GM12864 (cell line): ENCODE measurements around the gene MYH14.

Source experiments
- DNase-seq: peaks from one replicate; pipeline ENCODE4 v3.0.0-alpha.2; 2011; ENCODE audit warnings: low read depth
- H3K4me3 ChIP-seq: 2 replicates; pipeline ENCODE4 v1.5.1; 2011; ENCODE audit warnings: mild to moderate bottlenecking, low read depth, low read length, control low read depth
- CTCF ChIP-seq: IDR thresholded peaks from 2 replicates; pipeline ENCODE4 v1.5.1; 2011; ENCODE audit warnings: low read depth, mild to moderate bottlenecking, moderate library complexity, low read length, control low read depth, inconsistent platforms; ENCODE audit errors: missing control alignments

Gene MYH14

DNA sequence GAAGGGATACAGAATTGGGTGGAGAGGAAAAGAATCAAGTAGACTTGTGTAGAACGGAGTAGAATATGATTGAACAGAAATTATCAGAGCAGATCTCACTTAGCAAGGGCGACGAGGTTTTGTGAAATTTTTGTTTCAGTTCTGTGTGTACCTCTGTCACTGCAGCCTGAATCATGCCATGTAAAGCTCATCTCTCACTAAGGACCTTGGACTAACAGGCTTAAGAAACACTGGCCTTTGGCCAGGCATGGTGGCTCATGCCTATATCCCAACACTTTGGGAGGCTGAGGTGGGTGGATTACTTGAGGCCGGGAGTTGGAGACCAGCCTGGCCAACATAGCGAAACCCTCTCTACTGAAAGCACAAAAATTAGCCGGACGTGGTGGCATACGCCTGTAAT is 62.6 kb downstream of the MYH14 start:
- no peak for TF ChIP-seq CTCF

DNA sequence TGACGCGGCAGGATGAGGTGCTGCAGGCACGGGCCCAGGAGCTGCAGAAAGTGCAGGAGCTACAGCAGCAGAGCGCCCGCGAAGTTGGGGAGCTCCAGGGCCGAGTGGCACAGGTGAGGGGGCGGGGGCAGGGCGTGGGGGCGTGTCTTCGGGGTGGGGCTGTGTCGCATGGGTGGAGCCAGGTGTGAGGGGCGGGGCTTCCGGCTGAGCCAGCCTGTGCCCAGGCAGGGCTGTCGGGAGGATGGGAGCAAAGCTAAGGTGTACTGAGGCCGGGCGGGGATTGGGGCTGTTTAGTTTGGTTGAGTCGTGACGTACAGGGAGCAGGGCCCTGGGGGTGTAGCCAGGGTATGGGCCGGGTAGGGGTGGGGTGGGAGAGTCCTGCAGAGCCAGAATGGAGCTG is 63.5 kb downstream of the MYH14 start:
- TF ChIP-seq CTCF, result no peak
- no peak for DNase-seq
- no peak overlapping the region for H3K4me3 ChIP-seq

More for the DNA sequence above, 62.6 kb downstream of the MYH14 start:
- no peak for DNase-seq
- no peak overlapping the region for H3K4me3 ChIP-seq

GRCh38 chr19:50268041-50268440 is 64.6 kb downstream of the MYH14 start:
- DNase-seq, result no peak
- no peak overlapping the region for H3K4me3 ChIP-seq
- no peak for TF ChIP-seq CTCF

DNA sequence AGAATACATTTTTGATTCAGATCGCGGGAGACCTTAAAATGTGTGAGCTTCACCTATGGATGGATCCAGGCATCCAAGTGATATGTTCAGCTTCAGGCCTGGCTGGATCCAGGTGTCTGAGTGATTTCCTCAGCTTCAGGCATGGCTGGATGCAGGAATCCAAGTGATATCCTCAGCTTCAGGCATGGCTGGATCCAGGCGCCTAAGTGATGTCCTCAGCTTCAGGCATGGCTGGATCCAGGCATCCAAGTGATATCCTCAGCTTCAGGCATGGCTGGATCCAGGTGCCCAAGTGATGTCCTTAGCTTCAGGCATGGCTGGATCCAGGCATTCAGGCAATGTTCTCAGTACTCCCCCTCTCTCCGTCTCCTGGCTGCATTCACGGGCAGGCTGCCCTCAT is 65.1 kb downstream of the MYH14 start:
- no peak overlapping the region for H3K4me3 ChIP-seq
- DNase-seq, result no peak
- no peak for TF ChIP-seq CTCF

DNA sequence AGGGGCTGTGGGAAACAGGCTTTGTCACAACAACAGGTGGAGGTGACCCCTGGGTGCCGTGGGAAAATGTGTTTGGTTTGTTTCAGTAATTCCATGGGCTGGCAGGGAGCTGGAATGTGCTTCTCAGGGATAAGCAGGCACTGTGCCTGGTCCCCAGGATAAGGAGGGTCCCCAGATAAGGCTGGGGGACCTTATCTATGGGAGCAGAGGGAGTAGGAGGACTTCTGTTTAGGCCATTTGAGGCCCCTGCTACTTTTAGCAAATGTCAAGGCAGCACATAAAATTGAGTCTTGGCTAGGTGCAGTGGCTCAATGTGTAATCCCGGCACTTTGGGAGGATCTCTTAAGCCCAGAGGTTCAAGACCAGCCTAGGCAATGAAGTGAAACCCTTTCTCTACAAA is 66.2 kb downstream of the MYH14 start:
- no peak for TF ChIP-seq CTCF
- no peak overlapping the region for H3K4me3 ChIP-seq
- no peak for DNase-seq

DNA sequence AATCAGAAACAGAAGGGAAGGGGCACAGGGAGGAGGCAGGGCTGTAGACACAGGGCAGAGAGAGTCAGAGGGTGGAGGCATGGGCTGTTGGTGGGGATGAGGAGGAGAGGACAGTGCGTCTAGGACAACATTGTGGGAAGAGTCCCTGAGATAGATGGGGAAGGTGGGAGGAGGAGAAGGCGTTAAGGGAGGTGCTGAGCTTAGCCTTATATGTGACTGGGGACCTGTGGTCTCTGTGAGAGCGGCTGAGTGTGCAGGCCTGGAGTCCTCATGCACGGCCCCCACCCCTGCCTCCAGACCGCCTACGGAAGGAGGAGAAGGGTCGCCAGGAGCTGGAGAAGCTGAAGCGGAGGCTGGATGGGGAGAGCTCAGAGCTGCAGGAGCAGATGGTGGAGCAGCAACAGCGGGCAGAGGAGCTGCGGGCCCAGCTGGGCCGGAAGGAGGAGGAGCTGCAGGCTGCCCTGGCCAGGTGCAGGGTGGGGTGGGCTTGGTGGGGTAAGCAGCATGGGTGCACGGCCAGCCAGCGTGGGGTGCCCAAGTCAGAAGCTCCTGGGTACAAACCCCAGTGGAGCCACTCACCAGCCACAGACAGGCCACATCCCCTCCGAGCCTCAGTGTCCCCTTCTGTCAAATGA is 69.0 kb downstream of the MYH14 start:
- no peak overlapping the region for H3K4me3 ChIP-seq
- no peak for DNase-seq
- TF ChIP-seq CTCF, result no peak

GRCh38 chr19:50273821-50274220 is 70.4 kb downstream of the MYH14 start:
- H3K4me3 ChIP-seq, result no peak overlapping the region
- no peak for DNase-seq
- no peak for TF ChIP-seq CTCF
